GM18951 (cell line): Measurements from ENCODE around the gene CD96.
A peak's percentile ranks its signal among the peaks of the same experiment; 100 is the strongest.
"Not testable (repeated sequence)": the region's sequence is repeated elsewhere in the genome, so short reads cannot be mapped to it uniquely, and the experiment has no call there.

Source experiments
- POLR2A ChIP-seq: IDR thresholded peaks from 4 replicates; pipeline ENCODE4 v1.6.1; 2011; ENCODE audit warnings: mild to moderate bottlenecking; ENCODE audit not compliant: insufficient read length, insufficient read depth; ENCODE audit errors: extremely low read depth
- in situ Hi-C: fragments of 300-500 bp; cut with MboI; formaldehyde crosslinking; loops from one replicate; pipeline ENCODE4 v1.12.0; 2022; ENCODE audit warnings: low sequenced_read_pairs, mixed read lengths, inconsistent platforms; ENCODE audit not compliant: unreplicated experiment

Gene CD96

GRCh38 chr3:111668326-111668725, 126.3 kb downstream of the CD96 start:
- no peak for TF ChIP-seq POLR2A
- in situ Hi-C loops: no loop called here

GRCh38 chr3:111668888-111669488, 127.0 kb downstream of the CD96 start:
- in situ Hi-C loops: no loop called here
- TF ChIP-seq POLR2A: no peak

- in situ Hi-C loops: no loop called here
- TF ChIP-seq POLR2A: no peak
These were observed 128.1 kb downstream of the CD96 start for GRCh38 chr3:111669926-111670630.

GRCh38 chr3:111672461-111672860, 130.5 kb downstream of the CD96 start:
- in situ Hi-C loops: not testable (repeated sequence)

GRCh38 chr3:111675846-111676210, 133.8 kb downstream of the CD96 start:
- TF ChIP-seq POLR2A: no peak
- in situ Hi-C loops: no loop called here

GRCh38 chr3:111676211-111677006, 134.4 kb downstream of the CD96 start:
- in situ Hi-C loops: no loop called here

GRCh38 chr3:111677007-111677392, 135.0 kb downstream of the CD96 start:
- no peak for TF ChIP-seq POLR2A
- in situ Hi-C loops: no loop called here

More at GRCh38 chr3:111676211-111677006, 134.4 kb downstream of the CD96 start:
- peak; percentile 15 for TF ChIP-seq POLR2A

GRCh38 chr3:111681661-111682426, 139.8 kb downstream of the CD96 start:
- in situ Hi-C loops: no loop called here
- no peak for TF ChIP-seq POLR2A

GRCh38 chr3:111684640-111685039, 142.6 kb downstream of the CD96 start:
- in situ Hi-C loops: no loop called here
- no peak for TF ChIP-seq POLR2A

- in situ Hi-C loops: no loop called here
- no peak for TF ChIP-seq POLR2A
These were observed 146.3 kb downstream of the CD96 start for GRCh38 chr3:111688190-111688800.

- in situ Hi-C loops: no loop called here
- TF ChIP-seq POLR2A: no peak
These were observed 148.2 kb downstream of the CD96 start for GRCh38 chr3:111690242-111690641.

GRCh38 chr3:111691293-111691909, 149.4 kb downstream of the CD96 start:
- in situ Hi-C loops: no loop called here
- TF ChIP-seq POLR2A: no peak
